B cell (primary cell): Measurements from ENCODE around the gene HOXD3. TPM values are rescaled to one million over a fixed set of nuclear protein-coding genes. Genes with fewer than 3 reads are reported as not detected.
A peak's percentile ranks its signal among the peaks of the same experiment; 100 is the strongest.

Source experiments
- ATAC-seq: fragments of 200-7000 bp; cut with Tn5 transposase; one replicate; pipeline ENCODE4 v1.10.0; 2021; ENCODE audit warnings: low read depth, mild to moderate bottlenecking, moderate number of reproducible peaks, moderate library complexity
- CTCF ChIA-PET: fragments of 350-600 bp; sonication (Branson Sonifier 250); formaldehyde crosslinking; loops from one replicate; lab custom pipeline; 2021; ENCODE audit warnings: antibody characterized with exemption, inconsistent platforms; lab: Charles Lee
- POLR2A ChIA-PET: fragments of 350-600 bp; sonication (Branson Sonifier 250); formaldehyde crosslinking; loops from one replicate; lab custom pipeline; 2021; ENCODE audit warnings: antibody characterized with exemption; lab: Charles Lee
- DNase-seq: peaks from one replicate; pipeline ENCODE4 v3.0.0; 2013
- H2AFZ ChIP-seq: 2 replicates; pipeline ENCODE4 v1.6.1; 2012; ENCODE audit warnings: mild to moderate bottlenecking, low read depth, low read length; ENCODE audit not compliant: insufficient read depth, poor library complexity, severe bottlenecking
- H3K27ac ChIP-seq, 2 donors: 1 replicate in 1 of 2; 2 replicates in 1 of 2; pipeline ENCODE4 v1.5.1; 2012 to 2013; ENCODE audit warnings: low read length in 2 of 2, mild to moderate bottlenecking in 2 of 2, moderate library complexity in 1 of 2
- H3K27me3 ChIP-seq, 4 experiments: fragments of 200-600 bp in 1 of 4; sonication (generic) in 1 of 4; replicated peaks in 1 of 4; 1 replicate in 2 of 4; 2 replicates in 2 of 4; pipeline versions ENCODE4 v1.6.1 to v1.7.0; 2013 to 2016; ENCODE audit warnings: low read length in 3 of 4, mild to moderate bottlenecking in 2 of 4, mixed read lengths in 1 of 4, moderate library complexity in 1 of 4; ENCODE audit not compliant: insufficient read depth in 4 of 4, control insufficient read depth in 3 of 4; ENCODE audit errors: control extremely low read depth in 1 of 4
- H3K36me3 ChIP-seq, 2 experiments: replicated peaks in 1 of 2; 1 replicate in 1 of 2; 2 replicates in 1 of 2; pipeline versions ENCODE4 v1.6.1 to v1.7.1; 2013; ENCODE audit warnings: low read length in 1 of 2; ENCODE audit not compliant: insufficient read depth in 2 of 2, control insufficient read depth in 1 of 2; ENCODE audit errors: control extremely low read depth in 1 of 2, extremely low read depth in 1 of 2
- H3K4me1 ChIP-seq, 2 donors: fragments of 200-600 bp in 1 of 2; sonication (generic) in 1 of 2; 1 replicate in 1 of 2; 2 replicates in 1 of 2; pipeline versions ENCODE4 v1.5.1 to v1.6.1; 2013 to 2017; ENCODE audit warnings: low read length in 2 of 2; ENCODE audit not compliant: control insufficient read depth in 2 of 2, insufficient read depth in 2 of 2
- H3K4me2 ChIP-seq: replicated peaks from 2 replicates; pipeline ENCODE3; 2012; ENCODE audit warnings: mild to moderate bottlenecking, low read depth, low read length; ENCODE audit not compliant: poor library complexity, severe bottlenecking
- H3K4me3 ChIP-seq, 5 experiments: fragments of 200-600 bp in 1 of 5; sonication (generic) in 1 of 5; 1 replicate in 3 of 5; 2 replicates in 2 of 5; pipeline versions ENCODE4 v1.5.1 to v1.7.0; 2011 to 2016; ENCODE audit warnings: low read length in 4 of 5, mild to moderate bottlenecking in 4 of 5, low read depth in 2 of 5, control low read depth in 1 of 5, moderate library complexity in 1 of 5; ENCODE audit not compliant: insufficient read depth in 1 of 5; ENCODE audit errors: control extremely low read depth in 1 of 5, extremely low read depth in 1 of 5
- H3K79me2 ChIP-seq: fragments of 200-600 bp; sonication (generic); one replicate; pipeline ENCODE4 v1.6.0; 2016; ENCODE audit warnings: low read length; ENCODE audit not compliant: control insufficient read depth, insufficient read depth
- H3K9ac ChIP-seq: fragments of 200-600 bp; sonication (generic); 2 replicates; pipeline ENCODE4 v1.6.1; 2017; ENCODE audit warnings: mild to moderate bottlenecking, low read length, moderate library complexity
- H3K9me3 ChIP-seq, 3 donors: one replicate each; pipeline versions ENCODE4 v1.6.1 to v1.7.1; 2013; ENCODE audit warnings: low read length in 2 of 3; ENCODE audit not compliant: control insufficient read depth in 2 of 3, insufficient read depth in 1 of 3; ENCODE audit errors: control extremely low read depth in 1 of 3
- H4K20me1 ChIP-seq: 2 replicates; pipeline ENCODE4 v1.6.0; 2012; ENCODE audit warnings: mild to moderate bottlenecking, low read length; ENCODE audit not compliant: insufficient read depth, control insufficient read depth, poor library complexity, severe bottlenecking
- H3K27ac Mint-ChIP-seq: one replicate; pipeline ENCODE4 v1.8.0; 2021; ENCODE audit warnings: mixed read lengths
- H3K27me3 Mint-ChIP-seq: one replicate; pipeline ENCODE4 v1.8.0; 2021; ENCODE audit warnings: mixed read lengths
- H3K4me1 Mint-ChIP-seq: one replicate; pipeline ENCODE4 v1.8.0; 2021; ENCODE audit warnings: mixed read lengths
- H3K4me3 Mint-ChIP-seq: one replicate; pipeline ENCODE4 v1.8.0; 2021; ENCODE audit warnings: mixed read lengths
- H3K9me3 Mint-ChIP-seq: one replicate; pipeline ENCODE4 v1.8.0; 2022; ENCODE audit warnings: mixed read lengths; ENCODE audit not compliant: insufficient read depth
- CTCF ChIP-seq: fragments of 200-600 bp; IDR thresholded peaks from one replicate; pipeline ENCODE4 v1.8.0; 2022; ENCODE audit warnings: antibody characterized with exemption, mild to moderate bottlenecking
- EZH2 ChIP-seq: IDR thresholded peaks from 2 replicates; pipeline ENCODE4 v1.6.1; 2012; ENCODE audit warnings: borderline replicate concordance, low read depth, mild to moderate bottlenecking, moderate library complexity, low read length; ENCODE audit not compliant: insufficient read depth, poor library complexity, severe bottlenecking
- WGBS: methylation state at CpG from one replicate; pipeline ENCODE4 v1.1.5; 2013; ENCODE audit warnings: missing lambda C conversion rate; ENCODE audit not compliant: insufficient coverage; 5-methylcytosine and 5-hydroxymethylcytosine counted together
- intact Hi-C: fragments of 100-400 bp; cut with micrococcal nuclease; formaldehyde crosslinking; loops from one replicate; pipeline ENCODE4 v1.10.0; 2022
- polyA plus RNA-seq: library from polyadenylated mRNA; depleted of rRNA; stranded (reverse); fragments of >200 nt; gene quantifications from 2 replicates; pipeline ENCODE4 v1.2.3, GENCODE V29; 2012
- total RNA-seq, 2 donors: library from RNA; stranded (reverse); fragments of 120-200 nt in 1 of 2; gene quantifications; 1 replicate in 1 of 2; 2 replicates in 1 of 2; pipeline versions ENCODE4 v1.2.3 to v1.2.4, GENCODE V29; 2013 to 2022

Gene HOXD3
- total and polyA plus RNA-seq, 2 donors (not counting 1 experiment from before 2014, with no cell fraction given): not detected

GRCh38 chr2:176121190-176122051, 35.7 kb upstream of the HOXD3 start:
- no peaks in the 10 kb centered on the region for H4K20me1 ChIP-seq
- Mint-ChIP-seq H3K27ac (no peak overlapping the region), H3K9me3 (peaks cover 2% of the 10 kb centered on the region), H3K27me3 (peaks cover 78% of the 10 kb centered on the region), H3K4me1 (peaks cover 11% of the 10 kb centered on the region), H3K4me3 (no peak overlapping the region)
- peaks cover 0 to 55% (median 2%) of the 10 kb centered on the region in 3 donors for H3K9me3 ChIP-seq
- no peak overlapping the region for H3K9ac ChIP-seq
- intact Hi-C loops: no loop called here
- H3K27ac ChIP-seq: no peak overlapping the region
- H3K4me2 ChIP-seq: peak overlapping the region; percentile 72
- H3K4me3 ChIP-seq: no peak overlapping the region
- ChIA-PET CTCF (interaction anchor here (0.8 to 1.8 kb wide), 4 partner anchors 11 to 1044 kb away, joined by 3 to 12 read pairs (median 6); no protein-coding TSS in a partner anchor), POLR2A (no interaction called here)
- WGBS: 23% methylated on average over 40 of the region's 53 CpGs
- H3K79me2 ChIP-seq: no peaks in the 10 kb centered on the region
- no peaks in the 10 kb centered on the region for H3K36me3 ChIP-seq
- no peak for DNase-seq
- ATAC-seq: no peak
- TF ChIP-seq CTCF (no peak), EZH2 (peak; percentile 85)
- H3K4me1 ChIP-seq: peaks cover 5 to 34% of the 10 kb centered on the region in 2 donors
- peak overlapping the region; percentile 40 for H2AFZ ChIP-seq
- H3K27me3 ChIP-seq: peaks cover 0 to 95% (median 75%) of the 10 kb centered on the region in 4 experiments
